ENCODE results near the gene CDK5RAP2.

- TF ChIP-seq POLR2A (IDR thresholded peaks at IDR 0.05), result no peak
- TF ChIP-seq POLR2AphosphoS5 (IDR thresholded peaks at IDR 0.05), result no peak
- no peak for TF ChIP-seq CTCF (IDR thresholded peaks at IDR 0.05)
- no peak for TF ChIP-seq EP300 (IDR thresholded peaks at IDR 0.05)
Observed at GRCh38 chr9:120403543-120403856, 176.5 kb downstream of the CDK5RAP2 start.

Measured in sigmoid colon (tissue), 4 donors.